Measurements from ENCODE around the gene IREB2.

The IREB2 gene

GRCh38 chr15:78396186-78396814, 41.7 kb upstream of the IREB2 start:
- ATAC-seq = no peak
- TF ChIP-seq ZC3H10 (CRISPR knock-in tag; IDR thresholded peaks at IDR 0.05) (no peak), PPARA (CRISPR knock-in tag; IDR thresholded peaks at IDR 0.05; ENCODE audit: borderline replicate concordance) (no peak), POU6F1 (CRISPR knock-in tag; IDR thresholded peaks at IDR 0.05; ENCODE audit: borderline replicate concordance, low read depth) (no peak), CSRNP3 (CRISPR knock-in tag; IDR thresholded peaks at IDR 0.05) (no peak), GLIS3 (CRISPR knock-in tag; IDR thresholded peaks at IDR 0.05) (no peak), TOX (CRISPR knock-in tag; IDR thresholded peaks at IDR 0.05; ENCODE audit: borderline replicate concordance) (no peak)

GRCh38 chr15:78396976-78397375, 41.0 kb upstream of the IREB2 start:
- peak; percentile 25; the same call in 1 of the 3 replicates for ATAC-seq

GRCh38 chr15:78397382-78397781, 40.6 kb upstream of the IREB2 start:
- TF ChIP-seq PPARA (CRISPR knock-in tag; IDR thresholded peaks at IDR 0.05; ENCODE audit: borderline replicate concordance) = no peak
- TF ChIP-seq ZNF8 (CRISPR knock-in tag; IDR thresholded peaks at IDR 0.05) = no peak
- TF ChIP-seq ESRRG (CRISPR knock-in tag; IDR thresholded peaks at IDR 0.05) = no peak
- TF ChIP-seq RARB (CRISPR knock-in tag; IDR thresholded peaks at IDR 0.05) = no peak
- TF ChIP-seq POU6F1 (CRISPR knock-in tag; IDR thresholded peaks at IDR 0.05; ENCODE audit: borderline replicate concordance, low read depth) = no peak
- TF ChIP-seq SNAI2 (CRISPR knock-in tag; IDR thresholded peaks at IDR 0.05) = no peak
- TF ChIP-seq ZC3H10 (CRISPR knock-in tag; IDR thresholded peaks at IDR 0.05) = no peak
- no peak for TF ChIP-seq TOX (CRISPR knock-in tag; IDR thresholded peaks at IDR 0.05; ENCODE audit: borderline replicate concordance)
- TF ChIP-seq CREB5 (CRISPR knock-in tag; IDR thresholded peaks at IDR 0.05; ENCODE audit: low read depth) = no peak
- no peak for TF ChIP-seq OSR1 (CRISPR knock-in tag; IDR thresholded peaks at IDR 0.05)
- no peak for TF ChIP-seq TCF4 (CRISPR knock-in tag; IDR thresholded peaks at IDR 0.05; ENCODE audit: borderline replicate concordance)
- TF ChIP-seq ZFP3 (CRISPR knock-in tag; IDR thresholded peaks at IDR 0.05) = no peak
- no peak for TF ChIP-seq ZNF70 (CRISPR knock-in tag; IDR thresholded peaks at IDR 0.05)
- no peak for TF ChIP-seq ISL1 (CRISPR knock-in tag; IDR thresholded peaks at IDR 0.05)
- TF ChIP-seq ZNF565 (CRISPR knock-in tag; conservative IDR thresholded peaks at IDR 0.05; ENCODE audit: low read depth) = no peak
- no peak for TF ChIP-seq ARNTL (CRISPR knock-in tag; IDR thresholded peaks at IDR 0.05; ENCODE audit: borderline replicate concordance, low read depth)
- ATAC-seq = no peak

More at GRCh38 chr15:78396976-78397375, 41.0 kb upstream of the IREB2 start:
- TF ChIP-seq PPARA (CRISPR knock-in tag; IDR thresholded peaks at IDR 0.05; ENCODE audit: borderline replicate concordance) = no peak
- no peak for TF ChIP-seq ESRRG (CRISPR knock-in tag; IDR thresholded peaks at IDR 0.05)
- no peak for TF ChIP-seq ZFP30 (CRISPR knock-in tag; IDR thresholded peaks at IDR 0.05)
- no peak for TF ChIP-seq TOX (CRISPR knock-in tag; IDR thresholded peaks at IDR 0.05; ENCODE audit: borderline replicate concordance)
- TF ChIP-seq ZNF70 (CRISPR knock-in tag; IDR thresholded peaks at IDR 0.05) = no peak
- no peak for TF ChIP-seq ISL1 (CRISPR knock-in tag; IDR thresholded peaks at IDR 0.05)
- TF ChIP-seq CSDC2 (CRISPR knock-in tag; IDR thresholded peaks at IDR 0.05) = no peak
- no peak for TF ChIP-seq CREB5 (CRISPR knock-in tag; IDR thresholded peaks at IDR 0.05; ENCODE audit: low read depth)
